SK-N-SH treated with all-trans-retinoic acid at 6 μM for 48 hours (cell line): ENCODE measurements around the gene LAMA5.

Experiments
- CREB5 ChIP-seq: fragments of 250-450 bp; sonication (Bioruptor Pico); IDR thresholded peaks from 2 replicates; pipeline ENCODE4 v1.5.1; 2020; ENCODE audit warnings: low read depth, mild to moderate bottlenecking, moderate library complexity
- ISL1 ChIP-seq: fragments of 250-450 bp; sonication (Bioruptor Pico); IDR thresholded peaks from 2 replicates; pipeline ENCODE4 v2.1.2; 2022; ENCODE audit warnings: mild to moderate bottlenecking, moderate library complexity
- PATZ1 ChIP-seq: fragments of 250-450 bp; sonication (Bioruptor Pico); IDR thresholded peaks from 2 replicates; pipeline ENCODE4 v1.8.0; 2020; ENCODE audit warnings: mild to moderate bottlenecking, moderate library complexity, borderline replicate concordance
- PPARA ChIP-seq: fragments of 250-450 bp; sonication (Bioruptor Pico); IDR thresholded peaks from 2 replicates; pipeline ENCODE4 v1.5.0; 2020; ENCODE audit warnings: mild to moderate bottlenecking, borderline replicate concordance
- RARB ChIP-seq: fragments of 250-450 bp; sonication (Bioruptor Pico); IDR thresholded peaks from 2 replicates; pipeline ENCODE4 v1.8.0; 2021; ENCODE audit warnings: mild to moderate bottlenecking, moderate library complexity
- SNAI2 ChIP-seq: fragments of 250-450 bp; sonication (Bioruptor Pico); IDR thresholded peaks from 2 replicates; pipeline ENCODE4 v1.5.0; 2020; ENCODE audit warnings: mild to moderate bottlenecking, moderate library complexity
- TOX ChIP-seq: fragments of 250-450 bp; sonication (Bioruptor Pico); IDR thresholded peaks from 2 replicates; pipeline ENCODE4 v1.8.0; 2021; ENCODE audit warnings: mild to moderate bottlenecking, moderate library complexity, borderline replicate concordance
- TSHZ2 ChIP-seq: fragments of 250-450 bp; sonication (Bioruptor Pico); IDR thresholded peaks from 2 replicates; pipeline ENCODE4 v1.5.0; 2020; ENCODE audit warnings: mild to moderate bottlenecking, moderate library complexity
- ZC3H10 ChIP-seq: fragments of 250-450 bp; sonication (Bioruptor Pico); IDR thresholded peaks from 2 replicates; pipeline ENCODE4 v1.5.1; 2021; ENCODE audit warnings: mild to moderate bottlenecking, moderate library complexity
- ZFP3 ChIP-seq: fragments of 250-450 bp; sonication (Bioruptor Pico); IDR thresholded peaks from 2 replicates; pipeline ENCODE4 v1.5.0; 2020; ENCODE audit warnings: mild to moderate bottlenecking, moderate library complexity

GRCh38 chr20:62272200-62272599, 94.9 kb downstream of the LAMA5 start:
- TF ChIP-seq ZFP3 (CRISPR knock-in tag) = no peak
- TF ChIP-seq TOX (CRISPR knock-in tag) = no peak
- TF ChIP-seq PATZ1 = no peak
- TF ChIP-seq TSHZ2 (CRISPR knock-in tag) = no peak
- no peak for TF ChIP-seq ISL1 (CRISPR knock-in tag)
- TF ChIP-seq CREB5 (CRISPR knock-in tag) = no peak
- no peak for TF ChIP-seq PPARA (CRISPR knock-in tag)
- no peak for TF ChIP-seq ZC3H10 (CRISPR knock-in tag)
- no peak for TF ChIP-seq RARB (CRISPR knock-in tag)
- TF ChIP-seq SNAI2 (CRISPR knock-in tag) = no peak
